ENCODE data around the gene GLRX5.

Gene GLRX5

DNA sequence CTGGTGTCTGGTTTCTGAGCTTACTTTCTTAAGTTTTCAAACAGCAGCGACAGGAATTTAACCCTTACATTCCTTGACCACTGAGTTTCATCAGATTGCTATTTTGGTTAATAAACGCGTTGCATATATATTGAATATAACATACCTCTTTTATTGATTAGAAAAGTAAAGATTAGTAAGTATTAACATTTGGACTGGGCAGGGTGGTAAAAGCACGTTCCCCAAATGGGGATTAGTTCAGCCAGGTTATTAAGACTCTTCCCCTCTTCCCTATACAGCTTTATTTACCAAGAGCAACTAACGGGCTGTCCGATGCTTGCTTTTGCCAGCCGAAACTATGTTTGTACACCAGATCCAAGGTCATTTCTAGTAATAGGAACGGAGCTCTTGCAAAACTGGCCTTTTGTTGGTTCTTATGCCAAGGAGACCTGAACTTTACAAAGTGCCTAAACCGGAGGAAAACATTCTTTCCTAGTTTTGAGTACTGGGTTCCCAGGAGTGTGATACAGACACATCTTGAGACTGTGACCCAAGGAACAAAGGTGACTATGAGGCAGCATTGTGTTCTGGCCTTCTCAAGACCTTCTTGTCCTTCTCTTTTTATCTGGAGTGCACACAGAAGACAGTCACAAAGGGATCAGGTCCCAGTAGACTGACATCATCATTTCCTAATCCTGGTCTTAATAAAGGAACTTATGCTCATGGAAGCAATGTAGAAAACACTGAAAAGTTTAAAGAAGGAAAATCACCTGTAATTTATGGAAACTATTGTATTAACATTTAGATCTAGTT, 2.6 kb downstream of the GLRX5 start:
- DNase-seq = no peak

GRCh38 chr14:95538801-95539509, 4.1 kb downstream of the GLRX5 start:
- DNase-seq = no peak

DNA sequence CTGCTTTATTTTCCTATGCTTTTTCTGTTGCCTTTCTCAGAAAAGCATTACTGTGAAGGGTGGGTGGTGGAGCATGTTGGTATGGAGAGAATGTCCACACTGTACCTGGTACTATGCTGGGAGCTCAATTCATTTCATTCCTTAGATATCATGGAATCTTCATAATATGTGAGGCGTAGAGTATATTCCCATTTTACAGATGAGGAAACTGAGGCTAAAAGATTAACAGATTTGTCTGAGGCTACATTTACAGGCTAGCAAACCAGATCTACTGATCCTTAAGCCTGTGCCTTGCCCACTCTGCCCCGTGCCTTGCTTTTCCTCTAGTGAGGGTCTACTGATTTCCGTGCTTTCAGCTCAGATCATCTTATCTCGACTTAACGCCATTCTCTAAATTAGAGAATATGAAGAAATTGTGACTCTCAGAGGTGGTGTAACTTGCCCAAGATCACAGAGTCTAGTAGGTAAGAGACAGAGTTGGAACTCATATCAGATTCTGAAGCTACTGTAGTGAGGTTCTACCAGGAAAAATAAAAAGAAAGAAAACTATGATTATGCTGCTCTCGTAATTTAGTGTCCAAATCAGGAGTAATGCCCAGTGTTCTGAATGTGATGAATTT, 5.5 kb downstream of the GLRX5 start:
- no peak for DNase-seq

GRCh38 chr14:95541346-95541745, 6.5 kb downstream of the GLRX5 start:
- DNase-seq = no peak

DNA sequence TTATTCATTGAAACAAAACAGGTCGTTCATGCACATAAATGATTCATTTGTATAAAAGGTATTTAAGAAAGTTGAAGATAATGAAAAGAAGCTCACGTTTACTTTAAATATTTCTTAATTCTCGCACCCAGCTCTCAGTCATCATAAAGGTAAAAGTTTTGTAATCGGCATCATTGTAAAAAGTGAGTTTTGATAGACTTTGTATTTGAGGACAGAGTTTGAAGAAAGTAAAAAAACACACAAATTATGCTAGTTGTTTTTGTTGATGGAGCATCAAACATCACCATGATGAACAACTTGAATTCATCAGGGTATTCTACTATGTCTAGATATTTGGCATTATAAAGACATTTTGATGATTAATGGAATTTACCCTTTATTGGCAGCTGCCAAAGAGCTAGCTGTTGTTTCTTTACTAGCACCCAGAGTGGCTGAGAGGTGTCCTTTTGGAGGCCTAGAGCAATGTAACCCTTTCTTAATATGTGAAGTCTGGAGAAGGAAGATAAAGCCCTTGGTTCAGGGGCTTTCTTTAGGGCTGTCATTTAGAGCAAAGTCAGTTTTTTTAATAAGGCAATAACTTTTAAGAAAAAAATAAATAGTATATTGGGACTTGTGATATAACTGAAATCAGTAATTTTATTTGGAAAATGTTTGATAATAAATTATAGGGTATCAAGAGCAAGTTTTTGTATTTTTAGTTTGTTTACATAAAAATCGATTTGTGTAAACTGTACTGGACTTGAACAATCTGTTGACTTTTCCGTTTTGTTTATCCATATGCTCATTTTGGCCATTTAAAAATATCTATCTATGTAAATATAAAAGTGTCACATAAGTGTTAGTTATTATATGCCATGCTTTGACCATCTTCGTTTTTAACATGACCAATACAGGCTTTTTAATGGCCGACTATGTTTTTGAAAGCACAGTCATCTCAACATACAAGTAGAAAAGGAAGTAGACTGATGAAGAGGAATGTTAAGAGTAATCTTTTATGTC, 7.4 kb downstream of the GLRX5 start:
- DNase-seq = no peak

GRCh38 chr14:95543021-95543420, 8.2 kb downstream of the GLRX5 start:
- no peak for DNase-seq

GRCh38 chr14:95544588-95544987, 9.7 kb downstream of the GLRX5 start:
- DNase-seq = no peak

DNA sequence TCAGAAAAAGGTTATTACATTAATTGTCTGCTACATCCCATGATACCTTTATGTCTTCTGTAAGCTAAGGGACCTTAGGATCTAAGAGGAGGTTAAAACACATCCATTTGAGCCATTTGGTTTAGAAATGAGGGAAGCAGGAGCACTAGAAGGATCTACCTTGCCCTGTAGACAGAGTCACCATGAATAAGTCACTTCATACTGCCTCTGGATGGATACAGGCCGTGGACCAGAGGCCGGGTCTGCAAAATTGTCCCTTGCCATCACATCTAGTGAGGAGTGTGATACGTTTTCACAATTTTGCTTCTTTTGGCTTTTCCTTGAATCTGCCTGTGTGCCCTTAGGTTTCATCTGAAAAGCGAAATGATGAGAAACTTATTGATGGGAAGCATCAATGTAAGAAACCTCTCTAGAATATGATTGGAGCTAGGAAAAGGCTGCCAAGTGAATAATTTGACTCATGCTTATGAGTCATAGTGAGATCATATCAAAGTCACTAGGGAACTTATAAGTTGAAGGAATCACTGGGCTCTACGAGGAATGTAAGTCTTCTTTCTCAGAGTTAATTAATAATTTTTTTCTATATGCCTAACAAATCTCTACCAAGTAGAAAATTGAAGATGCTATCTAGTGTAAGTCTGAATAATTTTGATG, 10.8 kb downstream of the GLRX5 start:
- DNase-seq = no peak

DNA sequence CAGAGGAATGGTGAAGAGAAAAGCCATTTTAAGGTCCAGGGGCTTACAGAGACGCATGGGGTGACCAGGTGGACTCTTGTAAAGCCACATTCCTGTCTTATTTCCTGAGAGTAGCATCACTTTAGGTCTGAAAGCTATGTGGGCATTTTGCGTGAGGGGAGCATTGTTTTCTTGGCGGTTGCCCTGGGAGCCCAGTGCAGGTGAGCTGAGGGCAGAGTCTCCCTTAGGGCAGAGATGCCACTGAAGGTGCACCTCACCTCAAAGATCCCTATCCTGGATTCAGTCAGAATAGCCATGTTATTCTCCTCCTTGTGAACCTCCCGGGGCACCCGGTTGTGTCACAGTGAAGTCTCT, 12.4 kb downstream of the GLRX5 start:
- no peak for DNase-seq

- no peak for DNase-seq
Measured at GRCh38 chr14:95547626-95548327, 12.9 kb downstream of the GLRX5 start.

- DNase-seq = no peak
Measured at GRCh38 chr14:95548328-95548929, 13.6 kb downstream of the GLRX5 start.

- DNase-seq = no peak
Measured at GRCh38 chr14:95549656-95550585, 15.1 kb downstream of the GLRX5 start.

GRCh38 chr14:95551435-95551834, 16.6 kb downstream of the GLRX5 start:
- no peak for DNase-seq

- no peak for DNase-seq
Measured at GRCh38 chr14:95553141-95553540, 18.3 kb downstream of the GLRX5 start.

- no peak for DNase-seq
Measured at GRCh38 chr14:95555053-95555452, 20.2 kb downstream of the GLRX5 start.

DNA sequence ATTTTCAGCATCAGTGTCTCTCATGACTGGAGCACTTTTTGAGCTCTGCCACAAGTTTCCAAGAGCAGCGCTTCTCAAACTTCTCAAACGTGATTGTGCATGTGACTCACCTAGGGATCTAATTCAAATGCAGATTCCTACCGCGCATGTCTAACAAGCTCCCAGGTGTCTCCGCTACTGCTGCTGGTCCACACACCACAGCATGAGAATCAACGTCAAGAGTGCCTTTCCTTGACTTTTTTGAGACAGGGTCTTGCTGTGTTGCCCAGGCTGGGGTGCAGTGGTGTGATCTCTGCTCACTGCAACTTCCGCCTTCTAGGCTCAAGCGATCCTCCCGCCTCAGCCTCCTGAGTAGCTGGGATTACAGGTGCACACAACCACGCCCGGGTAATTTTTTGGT, 22.4 kb downstream of the GLRX5 start:
- no peak for DNase-seq

DNA sequence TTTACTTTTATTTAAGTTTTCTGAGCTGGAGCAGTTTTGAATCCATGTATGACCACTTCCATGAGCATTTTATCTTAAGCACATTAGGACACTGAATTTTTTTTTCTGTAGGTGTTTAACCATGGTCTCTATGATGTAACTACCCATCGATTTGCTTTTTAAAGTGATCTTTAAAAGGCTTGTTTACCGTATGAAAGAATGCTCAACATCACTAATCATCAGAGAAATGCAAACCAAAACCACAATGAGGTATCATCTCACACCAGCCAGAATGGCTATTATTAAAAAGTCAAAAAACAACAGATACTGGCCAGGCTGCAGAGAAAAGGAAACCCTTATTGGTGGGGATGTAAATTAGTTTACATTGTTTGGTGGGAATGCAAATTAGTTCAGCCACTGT, 23.0 kb downstream of the GLRX5 start:
- DNase-seq = no peak

GRCh38 chr14:95559203-95559602, 24.4 kb downstream of the GLRX5 start:
- DNase-seq = no peak

DNA sequence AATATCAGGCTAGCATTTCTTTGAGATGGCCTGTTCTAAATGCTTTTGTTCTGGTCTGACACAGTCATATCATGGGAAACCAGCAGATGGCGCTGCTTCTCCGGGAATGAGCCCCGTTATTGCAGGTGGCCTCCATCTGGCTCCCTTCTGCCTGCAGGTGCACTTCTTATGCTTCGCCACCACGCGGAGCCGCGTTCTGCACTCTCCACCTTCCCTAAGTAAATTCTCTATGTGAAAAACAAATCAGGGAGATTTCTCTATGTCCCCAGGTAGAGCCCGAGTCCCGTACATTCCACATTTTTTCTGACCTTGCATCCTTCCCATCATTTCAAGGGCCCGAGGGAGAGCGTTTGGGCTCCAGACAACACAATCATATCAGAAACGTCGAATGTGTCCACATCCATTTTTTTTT, 26.2 kb downstream of the GLRX5 start:
- peak; percentile 91 for DNase-seq

Data from NCI-H2227 treated with DMSO at 0.1 percent for 48 hours (cell line).